Activated effector memory CD4-positive, alpha-beta T cell treated with anti-CD3 and anti-CD28 coated beads, Interleukin-2, amount 50 U/mL, for 16 hours (primary cell): Measurements from ENCODE around the gene TLR5.

Experiments used
- DNase-seq: peaks from one replicate; pipeline ENCODE4 v3.0.0-alpha.2; 2020

The TLR5 gene

GRCh38 chr1:223062177-223062576 is 80.9 kb downstream of the TLR5 start:
- no peak for DNase-seq

DNA sequence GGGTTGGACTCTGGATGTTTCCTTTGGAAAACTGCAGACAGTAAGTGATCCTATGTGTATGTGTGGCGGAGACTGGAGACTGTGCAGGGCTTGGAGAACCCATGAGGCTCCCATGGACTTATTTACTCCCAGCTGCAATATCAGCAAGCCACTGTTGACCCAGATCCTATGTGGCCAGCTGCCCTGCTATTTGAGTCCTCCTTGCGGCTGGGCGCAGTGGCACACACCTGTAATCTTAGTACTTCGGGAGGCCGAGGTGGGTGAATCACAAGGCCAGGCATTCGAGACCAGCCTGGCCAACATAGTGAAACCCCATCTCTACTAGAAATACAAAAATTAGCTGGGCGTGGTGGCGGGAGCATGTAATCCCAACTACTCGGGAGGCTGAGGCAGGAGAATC is 83.5 kb downstream of the TLR5 start:
- no peak for DNase-seq
